ENCODE measurements around the gene LSS. TPM values are rescaled to one million over a fixed set of nuclear protein-coding genes. Genes with fewer than 3 reads are reported as not detected.

The LSS gene
- total RNA-seq, 1 experiment from 2014 or later, result 45.5 TPM

- intact Hi-C loops (cut with micrococcal nuclease), result no loop called here
- POLR2A ChIA-PET, result interaction anchor here (0.6 to 1.8 kb wide), 7 partner anchors 11 to 410 kb away, joined by 3 to 9 read pairs (median 3); partner anchors contain the start of gene MCM3AP
Measured at GRCh38 chr21:46229133-46229922, 754 bp upstream of the LSS start.

DNA sequence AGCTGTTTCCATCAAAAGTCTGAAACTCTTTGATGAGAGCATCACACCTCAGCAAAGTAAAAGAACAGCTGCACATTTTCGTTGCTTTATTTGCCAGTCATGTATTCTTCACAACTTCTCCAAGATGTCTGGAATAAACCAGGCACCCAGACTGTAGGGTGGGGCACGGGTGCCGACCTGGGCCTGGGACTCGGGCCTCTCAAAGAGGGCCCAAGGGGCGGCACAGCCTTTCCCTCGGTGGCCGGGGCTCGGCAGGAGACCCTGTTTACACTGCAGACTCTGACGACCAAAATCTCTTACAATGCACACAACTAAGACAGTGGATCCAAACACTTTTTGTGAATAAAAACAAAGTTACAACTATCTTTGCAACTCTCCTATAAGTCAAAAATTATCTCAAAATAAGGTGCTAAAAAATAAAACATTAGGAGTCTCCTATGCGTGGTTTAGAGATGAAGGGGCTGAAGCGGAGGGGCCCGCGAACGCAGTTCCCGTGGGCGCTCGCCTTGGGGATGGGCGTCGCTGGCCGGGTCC is 696 bp downstream of the LSS start:
- peaks cover 49% of the 10 kb centered on the region for H3K4me1 Mint-ChIP-seq (ENCODE audit: insufficient read depth, unreplicated experiment)
- no TSS peak for BruUV-seq (replicated peaks)
- peak overlapping the region; percentile 98 for H3K27ac Mint-ChIP-seq (ENCODE audit: low read depth, unreplicated experiment)
- no peak for TF ChIP-seq CTCF (IDR thresholded peaks at IDR 0.05; ENCODE audit: unreplicated experiment)
- H3K9me3 Mint-ChIP-seq (ENCODE audit: unreplicated experiment), result no peaks in the 10 kb centered on the region
- CTCF ChIA-PET, result interaction anchor here (0.7 to 0.9 kb wide), 2 partner anchors 36 to 98 kb away, joined by 3 read pairs; a partner anchor contains a TSS
- H3K4me3 Mint-ChIP-seq (ENCODE audit: unreplicated experiment), result peak overlapping the region; percentile 87
- peak; percentile 21 for DNase-seq (ENCODE audit: unreplicated experiment)
- H3K27me3 Mint-ChIP-seq (ENCODE audit: insufficient read depth, unreplicated experiment), result no peaks in the 10 kb centered on the region
- peaks cover 15% of the 10 kb centered on the region for H3K36me3 Mint-ChIP-seq (ENCODE audit: insufficient read depth, unreplicated experiment)
- intact Hi-C loops (cut with micrococcal nuclease), result no loop called here
- POLR2A ChIA-PET, result interaction anchor here (0.6 to 2.2 kb wide), 10 partner anchors 25 to 530 kb away, joined by 3 to 19 read pairs (median 4); partner anchors contain the start of genes DIP2A, MCM3AP, PRMT2 and YBEY

More at GRCh38 chr21:46229133-46229922, 754 bp upstream of the LSS start:
- Mint-ChIP-seq H3K9me3 (ENCODE audit: unreplicated experiment) (no peaks in the 10 kb centered on the region), H3K27ac (ENCODE audit: low read depth, unreplicated experiment) (peak overlapping the region; percentile 98), H3K4me1 (ENCODE audit: insufficient read depth, unreplicated experiment) (peaks cover 45% of the 10 kb centered on the region), H3K36me3 (ENCODE audit: insufficient read depth, unreplicated experiment) (peaks cover 28% of the 10 kb centered on the region), H3K27me3 (ENCODE audit: insufficient read depth, unreplicated experiment) (no peaks in the 10 kb centered on the region), H3K4me3 (ENCODE audit: unreplicated experiment) (peak overlapping the region; percentile 87)
- no TSS peak for BruUV-seq (replicated peaks)
- CTCF ChIA-PET, result interaction anchor here (0.6 to 1.7 kb wide), 5 partner anchors 11 to 70 kb away, joined by 3 to 6 read pairs (median 4); no protein-coding TSS in a partner anchor
- TF ChIP-seq CTCF (IDR thresholded peaks at IDR 0.05; ENCODE audit: unreplicated experiment), result peak; percentile 57
- no peak for DNase-seq (ENCODE audit: unreplicated experiment)

DNA sequence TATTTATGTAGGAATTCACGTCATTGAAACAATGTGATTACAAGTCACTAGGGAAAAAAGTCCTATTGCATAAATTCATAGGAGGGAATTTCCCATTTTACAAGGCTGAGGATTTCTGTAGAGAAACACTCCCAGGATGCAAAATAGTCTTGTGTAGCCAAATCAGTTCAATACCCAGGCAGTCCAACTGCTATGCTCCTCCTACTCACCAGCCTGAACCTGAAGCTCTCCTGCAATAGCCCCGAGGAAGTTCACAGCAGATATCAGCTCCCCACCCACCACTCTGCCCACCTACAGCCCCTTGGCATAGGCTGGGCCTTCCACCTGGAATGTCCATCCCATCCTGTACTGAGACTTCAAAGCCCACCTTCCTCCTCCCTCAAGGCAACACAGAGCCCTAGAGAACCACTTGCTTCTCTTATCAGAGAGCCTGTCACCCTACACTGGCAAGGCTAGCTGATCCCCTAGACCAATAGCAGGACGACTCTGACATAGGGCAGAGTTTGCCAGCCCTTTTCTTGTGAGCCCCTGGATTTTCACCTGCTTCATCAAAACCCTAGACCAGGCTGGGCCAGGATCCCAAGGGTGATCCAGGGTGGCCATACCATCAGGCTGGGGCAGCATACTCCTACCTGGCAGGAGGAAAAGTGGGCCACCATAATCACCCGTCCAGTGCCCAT is 1.5 kb downstream of the LSS start:
- Mint-ChIP-seq H3K4me1 (ENCODE audit: insufficient read depth, unreplicated experiment) (peaks cover 49% of the 10 kb centered on the region), H3K36me3 (ENCODE audit: insufficient read depth, unreplicated experiment) (peaks cover 14% of the 10 kb centered on the region), H3K27me3 (ENCODE audit: insufficient read depth, unreplicated experiment) (no peaks in the 10 kb centered on the region), H3K9me3 (ENCODE audit: unreplicated experiment) (no peaks in the 10 kb centered on the region), H3K27ac (ENCODE audit: low read depth, unreplicated experiment) (peak overlapping the region; percentile 98), H3K4me3 (ENCODE audit: unreplicated experiment) (peak overlapping the region; percentile 87)
- peak; percentile 73 for DNase-seq (ENCODE audit: unreplicated experiment)
- TF ChIP-seq CTCF (IDR thresholded peaks at IDR 0.05; ENCODE audit: unreplicated experiment), result no peak
- BruUV-seq (replicated peaks), result no TSS peak
- ChIA-PET CTCF (interaction anchor here (0.9 kb wide), 1 partner anchor 35 kb away, joined by 3 read pairs; no protein-coding TSS in a partner anchor), POLR2A (interaction anchor here (0.7 to 2.2 kb wide), 9 partner anchors 13 to 412 kb away, joined by 3 to 19 read pairs (median 5); partner anchors contain the start of genes MCM3AP, PRMT2 and YBEY)
- intact Hi-C loops (cut with micrococcal nuclease), result no loop called here
